Bronchial epithelial cell (primary cell): ENCODE data around the gene DENND4A. TPM values are rescaled to one million over a fixed set of nuclear protein-coding genes. Genes with fewer than 3 reads are reported as not detected.

Source experiments
- DNase-seq: peaks from one replicate; pipeline ENCODE4 v3.0.0-alpha.2; 2010; ENCODE audit warnings: low read depth
- FAIRE-seq: peaks from 2 replicates; lab custom pipeline; 2011; peaks lifted over from hg19 to GRCh38; lab: Jason Lieb, UNC
- H3K27me3 ChIP-seq: 2 replicates; pipeline ENCODE4 v1.5.1; 2011; ENCODE audit warnings: low read length; ENCODE audit not compliant: control insufficient read depth, insufficient read depth
- H3K36me3 ChIP-seq: 2 replicates; pipeline ENCODE4 v1.5.1; 2011; ENCODE audit warnings: low read length; ENCODE audit not compliant: control insufficient read depth, insufficient read depth
- H3K4me3 ChIP-seq: 2 replicates; pipeline ENCODE4 v1.5.1; 2011; ENCODE audit warnings: mild to moderate bottlenecking, low read depth, low read length, control low read depth
- total RNA-seq: library from RNA; depleted of rRNA; stranded (reverse); fragments of >200 nt; gene quantifications from 2 replicates; pipeline ENCODE4 v1.2.1, GENCODE V29; 2014
- TF ChIP-seq, protein P1 (sequence below): IDR thresholded peaks from 2 replicates; pipeline ENCODE4 v1.5.1; 2011; ENCODE audit warnings: mild to moderate bottlenecking, moderate library complexity, low read length, control low read depth, inconsistent platforms; ENCODE audit not compliant: insufficient read depth, severe bottlenecking

DENND4A gene
- total RNA-seq, 1 donor from 2014 or later, result 11.1 TPM

GRCh38 chr15:65663521-65663920 lies 128.6 kb downstream of the DENND4A start:
- DNase-seq (no peak), FAIRE-seq (no peak)
- Histone ChIP-seq H3K27me3 (no peaks in the 10 kb centered on the region), H3K4me3 (no peak overlapping the region), H3K36me3 (peaks cover 1% of the 10 kb centered on the region)
- TF ChIP-seq, protein P1, sequence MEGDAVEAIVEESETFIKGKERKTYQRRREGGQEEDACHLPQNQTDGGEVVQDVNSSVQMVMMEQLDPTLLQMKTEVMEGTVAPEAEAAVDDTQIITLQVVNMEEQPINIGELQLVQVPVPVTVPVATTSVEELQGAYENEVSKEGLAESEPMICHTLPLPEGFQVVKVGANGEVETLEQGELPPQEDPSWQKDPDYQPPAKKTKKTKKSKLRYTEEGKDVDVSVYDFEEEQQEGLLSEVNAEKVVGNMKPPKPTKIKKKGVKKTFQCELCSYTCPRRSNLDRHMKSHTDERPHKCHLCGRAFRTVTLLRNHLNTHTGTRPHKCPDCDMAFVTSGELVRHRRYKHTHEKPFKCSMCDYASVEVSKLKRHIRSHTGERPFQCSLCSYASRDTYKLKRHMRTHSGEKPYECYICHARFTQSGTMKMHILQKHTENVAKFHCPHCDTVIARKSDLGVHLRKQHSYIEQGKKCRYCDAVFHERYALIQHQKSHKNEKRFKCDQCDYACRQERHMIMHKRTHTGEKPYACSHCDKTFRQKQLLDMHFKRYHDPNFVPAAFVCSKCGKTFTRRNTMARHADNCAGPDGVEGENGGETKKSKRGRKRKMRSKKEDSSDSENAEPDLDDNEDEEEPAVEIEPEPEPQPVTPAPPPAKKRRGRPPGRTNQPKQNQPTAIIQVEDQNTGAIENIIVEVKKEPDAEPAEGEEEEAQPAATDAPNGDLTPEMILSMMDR, result no peak

DNA sequence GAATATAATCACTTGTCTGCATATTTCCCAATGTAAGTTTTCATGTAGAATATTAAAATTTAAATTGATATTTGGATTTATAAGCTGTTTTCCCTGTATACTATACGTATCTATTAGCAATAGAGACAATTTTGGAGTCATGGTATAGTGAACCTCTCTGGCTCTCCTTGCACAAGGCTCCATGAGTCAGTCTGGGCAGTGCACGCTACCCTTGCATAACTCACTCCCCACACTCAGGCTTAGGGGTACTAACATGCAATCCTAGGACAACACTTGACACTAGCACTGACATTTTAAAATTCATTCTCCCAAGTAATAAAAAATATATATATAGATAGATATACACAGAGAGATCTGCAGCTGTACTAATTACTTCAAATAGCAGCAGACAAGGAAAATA lies 131.2 kb downstream of the DENND4A start:
- H3K27me3 ChIP-seq, result no peaks in the 10 kb centered on the region
- H3K36me3 ChIP-seq, result peaks cover 1% of the 10 kb centered on the region
- H3K4me3 ChIP-seq, result no peak overlapping the region
- TF ChIP-seq, protein P1, result no peak
- FAIRE-seq (no peak), DNase-seq (peak; percentile 52)

- FAIRE-seq, result no peak
- Histone ChIP-seq H3K4me3 (no peak overlapping the region), H3K27me3 (no peaks in the 10 kb centered on the region), H3K36me3 (no peaks in the 10 kb centered on the region)
- TF ChIP-seq, protein P1, result no peak
- DNase-seq, result no peak
Observed at GRCh38 chr15:65659502-65660052, 132.5 kb downstream of the DENND4A start.

- no peaks in the 10 kb centered on the region for H3K27me3 ChIP-seq
- TF ChIP-seq, protein P1, result no peak
- no peak for FAIRE-seq
Observed at GRCh38 chr15:65655457-65655856, 136.6 kb downstream of the DENND4A start.

DNA sequence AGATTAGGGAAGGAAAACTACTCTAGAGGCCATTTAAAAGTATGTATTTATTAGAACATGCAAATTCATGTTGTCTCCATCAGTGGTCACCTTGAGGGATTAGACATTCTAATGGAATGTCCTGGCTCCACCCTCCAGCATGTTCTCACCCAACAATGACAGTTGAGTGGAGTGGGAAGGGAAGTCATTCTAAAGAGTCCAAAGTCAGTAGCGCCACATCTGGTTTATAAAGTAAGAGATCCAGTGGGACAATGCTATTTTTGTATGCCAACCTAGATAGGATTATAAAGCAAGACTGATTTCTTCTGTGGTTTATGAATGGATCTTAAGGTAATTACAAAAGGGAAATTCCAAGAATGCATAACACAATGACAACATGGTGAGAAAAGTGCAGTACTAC lies 137.1 kb downstream of the DENND4A start:
- FAIRE-seq (no peak), DNase-seq (peak; percentile 80)
- no peaks in the 10 kb centered on the region for H3K27me3 ChIP-seq
- no peak overlapping the region for H3K4me3 ChIP-seq
- TF ChIP-seq, protein P1, result no peak
- no peaks in the 10 kb centered on the region for H3K36me3 ChIP-seq

More at GRCh38 chr15:65655457-65655856, 136.6 kb downstream of the DENND4A start:
- DNase-seq, result no peak
- Histone ChIP-seq H3K36me3 (no peaks in the 10 kb centered on the region), H3K4me3 (no peak overlapping the region)
